Caco-2 (cell line): ENCODE data around the gene MORN1. TPM values are rescaled to one million over a fixed set of nuclear protein-coding genes. Genes with fewer than 3 reads are reported as not detected.

Experiments
- BruUV-seq: library from RNA; stranded (reverse); fragments of 400-500 nt; replicated peaks from 2 replicates; lab custom pipeline; 2021; lab: Mats Ljungman, UMichigan
- CTCF ChIA-PET: fragments of 300-600 bp; sonication (Branson Sonifier 250); formaldehyde crosslinking; loops from one replicate; lab custom pipeline; 2022; ENCODE audit warnings: antibody characterized with exemption; lab: Charles Lee
- POLR2A ChIA-PET: fragments of 300-600 bp; sonication (Branson Sonifier 250); formaldehyde crosslinking; loops from one replicate; lab custom pipeline; 2022; ENCODE audit warnings: antibody characterized with exemption; lab: Charles Lee
- DNase-seq, 2 experiments: peaks; one replicate each; pipeline versions ENCODE4 v3.0.0 to v3.0.0-alpha.2; 2020 to 2022
- H3K27me3 ChIP-seq: replicated peaks from 2 replicates; pipeline ENCODE4 v1.6.0; 2011; ENCODE audit warnings: low read length; ENCODE audit not compliant: control insufficient read depth, insufficient read depth
- H3K36me3 ChIP-seq: 2 replicates; pipeline ENCODE4 v1.5.1; 2011; ENCODE audit warnings: low read length; ENCODE audit not compliant: control insufficient read depth, insufficient read depth
- H3K4me1 ChIP-seq: fragments of 250-450 bp; sonication (Bioruptor Pico); 2 replicates; pipeline ENCODE4 v1.5.1; 2020; ENCODE audit warnings: mild to moderate bottlenecking
- H3K4me3 ChIP-seq: 2 replicates; pipeline ENCODE4 v1.5.1; 2011; ENCODE audit warnings: low read depth, mild to moderate bottlenecking, control low read depth, low read length
- H3K9me3 ChIP-seq: fragments of 250-450 bp; sonication (Bioruptor Pico); 2 replicates; pipeline ENCODE4 v1.5.1; 2020; ENCODE audit warnings: mild to moderate bottlenecking, moderate library complexity
- H3K27ac Mint-ChIP-seq: one replicate; pipeline ENCODE4 v1.8.0; 2022; ENCODE audit warnings: mixed read lengths; ENCODE audit not compliant: unreplicated experiment
- H3K27me3 Mint-ChIP-seq: one replicate; pipeline ENCODE4 v1.8.0; 2022; ENCODE audit warnings: mixed read lengths; ENCODE audit not compliant: insufficient read depth, unreplicated experiment
- H3K36me3 Mint-ChIP-seq: one replicate; pipeline ENCODE4 v1.8.0; 2022; ENCODE audit warnings: mild to moderate bottlenecking, mixed read lengths; ENCODE audit not compliant: insufficient read depth, unreplicated experiment
- H3K4me1 Mint-ChIP-seq: one replicate; pipeline ENCODE4 v1.8.0; 2022; ENCODE audit warnings: low read depth, mixed read lengths; ENCODE audit not compliant: unreplicated experiment
- H3K4me3 Mint-ChIP-seq: one replicate; pipeline ENCODE4 v1.8.0; 2022; ENCODE audit warnings: mild to moderate bottlenecking, moderate library complexity, mixed read lengths; ENCODE audit not compliant: unreplicated experiment
- H3K9me3 Mint-ChIP-seq: one replicate; pipeline ENCODE4 v1.8.0; 2022; ENCODE audit warnings: mixed read lengths; ENCODE audit not compliant: unreplicated experiment
- intact Hi-C: fragments of 100-400 bp; cut with micrococcal nuclease; formaldehyde crosslinking; loops from one replicate; pipeline ENCODE4 v1.10.0; 2022; ENCODE audit not compliant: unreplicated experiment
- total RNA-seq: library from RNA; stranded (reverse); gene quantifications from 2 replicates; pipeline ENCODE4 v1.2.3, GENCODE V29; 2022
- TF ChIP-seq, protein P1 (sequence below), 2 experiments: fragments of 200-600 bp in 1 of 2; IDR thresholded peaks; 1 replicate in 1 of 2; 2 replicates in 1 of 2; pipeline versions ENCODE4 v1.5.1 to v1.8.0; 2011 to 2022; ENCODE audit warnings: antibody characterized with exemption in 1 of 2, control low read depth in 1 of 2, inconsistent platforms in 1 of 2, low read depth in 1 of 2, low read length in 1 of 2, mild to moderate bottlenecking in 1 of 2, moderate library complexity in 1 of 2; ENCODE audit not compliant: insufficient read depth in 1 of 2, severe bottlenecking in 1 of 2, unreplicated experiment in 1 of 2

The MORN1 gene
- total RNA-seq, 1 experiment from 2014 or later, result 8.6 TPM

GRCh38 chr1:2376931-2377672, 14.3 kb downstream of the MORN1 start:
- Mint-ChIP-seq H3K27me3 (no peaks in the 10 kb centered on the region), H3K36me3 (no peaks in the 10 kb centered on the region), H3K4me3 (no peak overlapping the region), H3K27ac (no peak overlapping the region), H3K9me3 (no peaks in the 10 kb centered on the region), H3K4me1 (no peaks in the 10 kb centered on the region)
- Histone ChIP-seq H3K4me1 (no peaks in the 10 kb centered on the region), H3K36me3 (no peaks in the 10 kb centered on the region), H3K27me3 (no peaks in the 10 kb centered on the region), H3K9me3 (no peaks in the 10 kb centered on the region), H3K4me3 (no peak overlapping the region)
- TF ChIP-seq, protein P1, sequence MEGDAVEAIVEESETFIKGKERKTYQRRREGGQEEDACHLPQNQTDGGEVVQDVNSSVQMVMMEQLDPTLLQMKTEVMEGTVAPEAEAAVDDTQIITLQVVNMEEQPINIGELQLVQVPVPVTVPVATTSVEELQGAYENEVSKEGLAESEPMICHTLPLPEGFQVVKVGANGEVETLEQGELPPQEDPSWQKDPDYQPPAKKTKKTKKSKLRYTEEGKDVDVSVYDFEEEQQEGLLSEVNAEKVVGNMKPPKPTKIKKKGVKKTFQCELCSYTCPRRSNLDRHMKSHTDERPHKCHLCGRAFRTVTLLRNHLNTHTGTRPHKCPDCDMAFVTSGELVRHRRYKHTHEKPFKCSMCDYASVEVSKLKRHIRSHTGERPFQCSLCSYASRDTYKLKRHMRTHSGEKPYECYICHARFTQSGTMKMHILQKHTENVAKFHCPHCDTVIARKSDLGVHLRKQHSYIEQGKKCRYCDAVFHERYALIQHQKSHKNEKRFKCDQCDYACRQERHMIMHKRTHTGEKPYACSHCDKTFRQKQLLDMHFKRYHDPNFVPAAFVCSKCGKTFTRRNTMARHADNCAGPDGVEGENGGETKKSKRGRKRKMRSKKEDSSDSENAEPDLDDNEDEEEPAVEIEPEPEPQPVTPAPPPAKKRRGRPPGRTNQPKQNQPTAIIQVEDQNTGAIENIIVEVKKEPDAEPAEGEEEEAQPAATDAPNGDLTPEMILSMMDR (IDR thresholded peaks at IDR 0.05; ENCODE audit: insufficient read depth in 1 of 2, low read depth in 1 of 2, low read length in 1 of 2, severe bottlenecking in 1 of 2, unreplicated experiment in 1 of 2), result no peak
- BruUV-seq, result no TSS peak
- POLR2A ChIA-PET, result no interaction called here
- no peak for DNase-seq
- intact Hi-C loops, result no loop called here
- CTCF ChIA-PET, result no interaction called here

GRCh38 chr1:2376261-2376741, 15.1 kb downstream of the MORN1 start:
- no peak overlapping the region for H3K27ac Mint-ChIP-seq
- H3K9me3 Mint-ChIP-seq, result no peaks in the 10 kb centered on the region
- BruUV-seq, result no TSS peak
- H3K4me1 ChIP-seq, result no peaks in the 10 kb centered on the region
- no peaks in the 10 kb centered on the region for H3K27me3 ChIP-seq
- no peaks in the 10 kb centered on the region for H3K36me3 ChIP-seq
- H3K36me3 Mint-ChIP-seq, result no peaks in the 10 kb centered on the region
- POLR2A ChIA-PET, result no interaction called here
- no peaks in the 10 kb centered on the region for H3K27me3 Mint-ChIP-seq
- intact Hi-C loops, result no loop called here
- no peak for DNase-seq
- no peaks in the 10 kb centered on the region for H3K9me3 ChIP-seq
- no peak overlapping the region for H3K4me3 Mint-ChIP-seq
- no peaks in the 10 kb centered on the region for H3K4me1 Mint-ChIP-seq
- CTCF ChIA-PET, result no interaction called here
- TF ChIP-seq, protein P1 (IDR thresholded peaks at IDR 0.05; ENCODE audit: insufficient read depth in 1 of 2, low read depth in 1 of 2, low read length in 1 of 2, severe bottlenecking in 1 of 2, unreplicated experiment in 1 of 2), result no peak
- H3K4me3 ChIP-seq, result no peak overlapping the region

- Histone ChIP-seq H3K4me1 (no peaks in the 10 kb centered on the region), H3K27me3 (no peaks in the 10 kb centered on the region), H3K9me3 (no peaks in the 10 kb centered on the region), H3K4me3 (no peak overlapping the region), H3K36me3 (no peaks in the 10 kb centered on the region)
- Mint-ChIP-seq H3K9me3 (no peaks in the 10 kb centered on the region), H3K4me3 (no peak overlapping the region), H3K27me3 (no peaks in the 10 kb centered on the region), H3K4me1 (no peaks in the 10 kb centered on the region), H3K36me3 (no peaks in the 10 kb centered on the region), H3K27ac (no peak overlapping the region)
- DNase-seq, result no peak
- CTCF ChIA-PET, result no interaction called here
- POLR2A ChIA-PET, result no interaction called here
- TF ChIP-seq, protein P1 (IDR thresholded peaks at IDR 0.05; ENCODE audit: insufficient read depth in 1 of 2, low read depth in 1 of 2, low read length in 1 of 2, severe bottlenecking in 1 of 2, unreplicated experiment in 1 of 2), result no peak
- intact Hi-C loops, result no loop called here
- BruUV-seq, result no TSS peak
Measured at GRCh38 chr1:2375923-2376260, 15.5 kb downstream of the MORN1 start.
